GM21515 (cell line): ENCODE measurements around the gene CPNE2.
A peak's percentile ranks its signal among the peaks of the same experiment; 100 is the strongest.
"Not testable (repeated sequence)": the region's sequence is repeated elsewhere in the genome, so short reads cannot be mapped to it uniquely, and the experiment has no call there.

ENCODE experiments used
- ATAC-seq: cut with Tn5 transposase; IDR thresholded peaks from one replicate; pipeline ENCODE4 v1.9.1; 2021; ENCODE audit not compliant: unreplicated experiment

Gene CPNE2

GRCh38 chr16:57166951-57167350 lies 74.6 kb downstream of the CPNE2 start:
- ATAC-seq: no peak

GRCh38 chr16:57167538-57167937 lies 75.2 kb downstream of the CPNE2 start:
- no peak for ATAC-seq

- ATAC-seq: no peak
Observed at GRCh38 chr16:57167953-57168352, 75.6 kb downstream of the CPNE2 start.

GRCh38 chr16:57169327-57169726 lies 76.9 kb downstream of the CPNE2 start:
- ATAC-seq: no peak

- no peak for ATAC-seq
Observed at GRCh38 chr16:57172721-57173290, 80.4 kb downstream of the CPNE2 start.

- ATAC-seq: no peak
Observed at GRCh38 chr16:57175896-57176295, 83.5 kb downstream of the CPNE2 start.

- ATAC-seq: no peak
Observed at GRCh38 chr16:57178196-57178595, 85.8 kb downstream of the CPNE2 start.

- ATAC-seq: no peak
Observed at GRCh38 chr16:57178793-57179212, 86.4 kb downstream of the CPNE2 start.

GRCh38 chr16:57179215-57179828 lies 86.9 kb downstream of the CPNE2 start:
- no peak for ATAC-seq

GRCh38 chr16:57184113-57184512 lies 91.7 kb downstream of the CPNE2 start:
- ATAC-seq: no peak

- ATAC-seq: no peak
Observed at GRCh38 chr16:57184887-57185445, 92.6 kb downstream of the CPNE2 start.

GRCh38 chr16:57185446-57185944 lies 93.1 kb downstream of the CPNE2 start:
- peak; percentile 30 for ATAC-seq

GRCh38 chr16:57185945-57186871 lies 93.8 kb downstream of the CPNE2 start, which contains the start of the genes PSME3IP1 and RSPRY1:
TSS of gene PSME3IP1 (minus strand) at chr16:57186039. CDS start at chr16:57173854, 12,185 bp downstream.
TSS of gene RSPRY1 (plus strand) at chr16:57186329. CDS start at chr16:57204659, 18,330 bp downstream.
- ATAC-seq: peak; percentile 87

GRCh38 chr16:57186872-57187854 lies 94.8 kb downstream of the CPNE2 start:
- ATAC-seq: peak; percentile 0

GRCh38 chr16:57187902-57188710 lies 95.7 kb downstream of the CPNE2 start:
- not testable (repeated sequence) for ATAC-seq

GRCh38 chr16:57188711-57189002 lies 96.3 kb downstream of the CPNE2 start:
- no peak for ATAC-seq

- ATAC-seq: not testable (repeated sequence)
Observed at GRCh38 chr16:57189527-57189926, 97.1 kb downstream of the CPNE2 start.

- ATAC-seq: no peak
Observed at GRCh38 chr16:57190136-57190535, 97.8 kb downstream of the CPNE2 start.

- no peak for ATAC-seq
Observed at GRCh38 chr16:57191056-57191571, 98.7 kb downstream of the CPNE2 start.
